ENCODE results near the gene RNF133. TPM values are rescaled to one million over a fixed set of nuclear protein-coding genes. Genes with fewer than 3 reads are reported as not detected.

RNF133 gene, protein sequence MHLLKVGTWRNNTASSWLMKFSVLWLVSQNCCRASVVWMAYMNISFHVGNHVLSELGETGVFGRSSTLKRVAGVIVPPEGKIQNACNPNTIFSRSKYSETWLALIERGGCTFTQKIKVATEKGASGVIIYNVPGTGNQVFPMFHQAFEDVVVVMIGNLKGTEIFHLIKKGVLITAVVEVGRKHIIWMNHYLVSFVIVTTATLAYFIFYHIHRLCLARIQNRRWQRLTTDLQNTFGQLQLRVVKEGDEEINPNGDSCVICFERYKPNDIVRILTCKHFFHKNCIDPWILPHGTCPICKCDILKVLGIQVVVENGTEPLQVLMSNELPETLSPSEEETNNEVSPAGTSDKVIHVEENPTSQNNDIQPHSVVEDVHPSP
- 1.1 TPM for total RNA-seq

DNA sequence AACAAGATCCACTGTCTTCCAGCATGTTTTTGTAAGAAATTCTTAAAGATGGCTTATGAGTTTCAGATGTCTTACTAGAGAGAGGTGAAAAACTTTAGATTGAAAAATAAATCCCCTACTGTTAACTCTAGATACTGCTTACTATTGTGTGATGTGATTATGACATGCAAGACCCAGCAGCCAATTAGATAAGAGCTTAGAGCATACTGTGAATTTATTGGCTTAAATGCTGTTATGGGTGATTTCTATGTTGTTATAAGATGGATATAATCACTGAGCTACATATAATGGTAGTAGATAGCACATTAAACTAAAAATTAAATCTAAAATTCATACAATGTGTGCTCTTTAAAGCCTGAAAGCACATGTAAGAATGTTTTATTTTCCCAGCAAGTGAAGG is at the start of gene RNF133:
TSS of gene RNF133 (minus strand) at position 101 of the 400 bp plus-strand sequence. CDS start 199 bp downstream, outside the sequence.
- no peak for ATAC-seq
- no peak for DNase-seq (ENCODE audit: low spot score)
- intact Hi-C loops (cut with DNase I), result no loop called here

DNA sequence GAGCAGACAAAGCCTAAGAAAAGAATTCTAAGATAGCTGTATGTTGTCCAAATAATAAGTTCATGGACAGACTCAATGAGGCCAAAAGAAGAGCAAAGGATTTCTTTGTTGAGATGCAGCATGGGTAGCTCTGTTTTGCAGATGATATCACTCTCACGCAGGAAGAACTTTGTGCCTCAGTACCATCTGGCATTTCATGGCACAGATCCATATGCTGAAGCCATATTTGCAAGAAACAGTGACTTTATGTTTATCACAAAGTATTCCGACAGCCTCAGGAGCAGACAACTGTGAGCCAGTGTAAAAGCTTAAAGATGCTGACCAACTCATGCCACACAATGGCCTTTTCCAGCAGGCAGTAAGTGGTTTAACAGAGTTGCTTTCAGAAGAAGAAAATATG is 49.3 kb upstream of the RNF133 start:
- ATAC-seq (no peak), DNase-seq (ENCODE audit: low spot score) (no peak)
- intact Hi-C loops (cut with DNase I), result no loop called here

DNA sequence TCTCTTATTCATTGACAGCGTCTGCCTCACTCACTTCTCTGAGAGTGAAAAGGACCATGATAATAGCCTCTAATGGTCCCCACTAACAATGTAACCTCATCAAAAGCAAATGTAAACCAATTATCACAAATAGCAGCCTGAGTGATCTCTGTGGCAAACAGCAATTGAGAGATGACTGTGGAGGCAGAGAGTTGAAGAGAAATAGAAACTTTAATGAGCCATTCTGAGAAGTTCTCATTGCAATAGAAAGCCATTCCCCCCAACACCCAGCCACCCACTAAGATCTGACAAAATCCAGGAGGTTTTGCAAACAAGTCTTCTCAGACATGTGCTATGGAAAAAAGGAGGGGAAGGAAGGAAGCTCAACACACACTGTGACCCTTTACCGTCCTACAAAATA is 48.0 kb upstream of the RNF133 start:
- ATAC-seq, result no peak
- intact Hi-C loops (cut with DNase I), result no loop called here
- no peak for DNase-seq (ENCODE audit: low spot score)

DNA sequence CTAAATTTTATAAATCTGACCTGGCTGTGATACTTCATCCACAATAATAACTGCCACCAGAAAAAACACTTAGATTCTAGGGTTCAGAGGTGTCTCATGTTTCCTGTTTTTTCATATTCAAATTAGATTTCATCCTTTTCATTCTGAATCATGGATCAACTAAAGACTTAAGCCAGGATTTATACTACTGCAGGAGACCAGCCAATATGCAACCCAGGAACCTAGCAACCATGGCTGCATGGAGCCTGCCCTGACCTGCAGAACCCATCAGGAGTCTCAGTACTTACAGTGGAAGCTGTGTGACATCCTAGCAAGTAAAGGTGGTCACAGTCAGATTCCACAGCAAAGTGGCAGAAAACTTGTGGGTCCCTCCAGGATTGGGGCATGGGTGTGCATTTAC is 44.3 kb upstream of the RNF133 start:
- intact Hi-C loops (cut with DNase I), result no loop called here
- DNase-seq (ENCODE audit: low spot score), result no peak
- no peak for ATAC-seq

DNA sequence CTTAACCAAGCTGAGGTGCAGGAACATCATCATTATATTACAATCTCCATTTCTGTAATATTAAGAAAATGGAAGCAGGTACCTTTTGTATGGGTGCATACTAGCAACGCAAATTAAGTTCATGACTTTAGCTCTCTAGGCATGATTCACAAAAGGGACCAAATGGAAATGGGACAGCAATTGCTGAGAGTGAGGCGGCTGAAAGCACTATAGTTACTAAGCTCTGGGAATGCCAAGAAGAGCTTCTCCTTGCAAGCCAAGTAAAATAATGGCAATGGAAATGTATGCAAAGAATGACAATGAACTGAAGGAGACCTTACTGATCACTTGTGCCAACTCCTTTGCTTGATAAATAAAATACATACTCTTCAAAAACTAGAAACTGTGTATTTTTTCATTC is 40.0 kb upstream of the RNF133 start:
- intact Hi-C loops (cut with DNase I), result no loop called here
- DNase-seq (ENCODE audit: low spot score) (no peak), ATAC-seq (no peak)

DNA sequence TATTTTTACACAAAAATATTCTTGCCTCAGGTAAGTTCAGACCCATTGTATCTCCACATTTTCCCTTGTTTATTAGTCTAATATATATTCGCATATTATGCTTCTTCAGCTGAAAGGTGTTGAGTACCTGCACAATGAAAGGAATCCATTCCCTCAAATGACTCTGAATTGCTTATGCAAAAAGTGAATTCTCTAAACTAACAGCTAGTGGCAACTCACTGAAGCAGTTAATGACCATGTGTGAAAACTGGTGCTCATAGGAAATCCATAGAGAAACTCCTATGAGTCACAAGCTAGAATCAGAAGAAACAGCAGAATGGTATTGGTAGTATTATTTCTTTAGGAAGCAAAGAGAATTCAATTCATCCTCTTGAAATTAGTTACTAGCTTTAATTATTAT is 37.3 kb upstream of the RNF133 start:
- ATAC-seq (no peak), DNase-seq (ENCODE audit: low spot score) (no peak)
- intact Hi-C loops (cut with DNase I), result no loop called here

DNA sequence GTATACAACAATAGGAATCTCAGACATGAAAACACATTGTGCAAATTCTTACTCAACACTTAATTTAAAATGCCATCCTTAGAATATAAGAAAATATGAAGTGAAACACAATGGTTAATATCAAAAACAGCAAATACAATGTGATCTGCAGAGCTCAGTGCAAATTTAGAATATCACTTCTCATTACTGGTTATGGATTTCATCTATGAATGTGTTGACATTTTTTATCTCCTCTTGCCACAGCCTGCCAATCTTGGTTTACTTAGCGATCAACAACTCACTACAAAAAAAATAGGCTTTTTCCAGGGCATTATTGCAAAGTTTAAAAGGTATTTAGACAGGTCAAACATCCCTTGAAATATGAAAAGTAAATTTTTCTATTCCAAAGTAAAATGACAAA is 28.8 kb upstream of the RNF133 start:
- DNase-seq (ENCODE audit: low spot score) (no peak), ATAC-seq (no peak)
- intact Hi-C loops (cut with DNase I), result no loop called here

DNA sequence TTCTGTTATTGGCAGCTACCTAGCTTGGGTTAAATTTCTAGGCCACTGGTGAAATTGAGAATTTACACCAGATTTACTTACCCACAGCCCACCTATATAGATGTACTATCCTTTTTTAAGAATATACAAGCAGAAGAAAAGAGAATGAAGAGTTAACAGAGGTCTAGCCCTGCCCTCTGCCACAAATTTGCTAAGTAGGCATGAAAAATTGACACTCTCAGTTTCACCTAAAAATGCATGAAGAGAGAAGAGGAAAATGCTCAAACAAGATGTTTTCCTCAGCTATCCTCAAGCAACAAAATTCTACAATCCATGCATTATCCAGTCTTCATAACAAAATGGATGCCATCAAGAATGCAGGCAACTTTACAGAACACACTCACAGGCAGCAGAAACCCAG is 28.4 kb upstream of the RNF133 start:
- DNase-seq (ENCODE audit: low spot score) (no peak), ATAC-seq (no peak)
- intact Hi-C loops (cut with DNase I), result no loop called here

DNA sequence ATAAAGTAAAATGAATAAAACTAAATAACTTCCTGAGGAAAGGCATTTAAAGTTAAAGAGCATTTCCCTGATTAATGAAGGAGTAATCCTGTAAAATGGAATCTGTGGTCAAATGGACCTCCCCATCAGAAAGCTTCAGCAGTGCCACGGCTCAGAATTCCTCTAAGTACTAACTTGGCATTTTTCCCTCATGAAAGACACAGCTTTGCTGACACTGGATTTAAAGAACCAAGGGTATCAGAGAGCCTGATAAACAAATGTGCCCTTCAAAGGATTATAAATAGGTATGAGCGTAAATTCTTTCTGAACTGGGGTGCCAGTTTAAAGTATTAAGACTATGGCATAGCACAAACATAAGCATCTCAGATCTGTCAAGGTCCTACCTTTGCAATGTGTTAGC is 28.0 kb upstream of the RNF133 start:
- ATAC-seq (no peak), DNase-seq (ENCODE audit: low spot score) (no peak)
- intact Hi-C loops (cut with DNase I), result no loop called here

DNA sequence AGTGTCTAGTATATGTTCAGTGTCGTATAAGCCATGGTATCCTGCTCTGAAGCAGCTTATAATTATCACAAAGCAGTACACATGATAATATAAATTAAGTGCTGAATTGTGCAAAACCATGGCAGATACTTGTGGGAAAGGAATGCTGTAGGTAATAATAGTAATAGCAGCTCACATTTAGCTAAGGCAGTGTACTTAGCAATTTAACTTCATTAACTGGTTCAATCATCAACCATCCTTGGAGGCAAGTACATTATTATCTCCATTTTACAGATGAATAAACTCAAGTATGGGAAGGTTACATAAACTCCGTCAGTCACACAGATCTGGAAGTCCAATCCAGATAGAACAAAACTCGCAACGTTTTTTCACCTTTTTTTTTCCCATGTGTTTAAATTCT is 25.4 kb upstream of the RNF133 start:
- ATAC-seq, result no peak
- intact Hi-C loops (cut with DNase I), result no loop called here
- no peak for DNase-seq (ENCODE audit: low spot score)

DNA sequence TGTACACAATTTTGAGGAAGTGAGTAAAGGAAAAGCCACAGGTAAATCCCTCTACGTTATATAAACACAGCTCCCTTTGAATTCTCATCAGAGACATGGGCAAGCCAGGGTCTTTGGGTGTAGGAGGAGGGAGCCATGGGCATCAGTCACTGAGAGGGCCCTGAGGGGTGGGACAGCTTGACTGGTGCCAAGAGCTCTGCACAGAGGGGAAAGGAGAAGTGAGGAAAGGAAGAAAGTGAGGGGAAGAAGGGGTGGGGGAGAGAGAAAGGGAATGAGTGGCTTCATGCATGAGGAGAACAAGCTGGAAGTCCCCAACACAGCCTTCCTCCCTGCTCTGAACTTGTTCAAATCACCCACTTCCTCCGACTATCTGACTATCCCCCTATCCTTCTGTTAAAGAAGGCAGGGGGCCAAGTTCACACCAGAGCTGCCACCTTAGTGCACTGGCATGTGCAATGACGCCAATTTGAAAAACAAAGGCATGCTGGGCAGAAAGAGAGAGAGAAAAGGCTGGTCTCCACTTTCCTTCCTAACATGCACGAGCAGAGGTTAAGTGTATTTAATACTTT is 20.2 kb upstream of the RNF133 start:
- ATAC-seq (no peak), DNase-seq (ENCODE audit: low spot score) (no peak)
- intact Hi-C loops (cut with DNase I), result no loop called here

DNA sequence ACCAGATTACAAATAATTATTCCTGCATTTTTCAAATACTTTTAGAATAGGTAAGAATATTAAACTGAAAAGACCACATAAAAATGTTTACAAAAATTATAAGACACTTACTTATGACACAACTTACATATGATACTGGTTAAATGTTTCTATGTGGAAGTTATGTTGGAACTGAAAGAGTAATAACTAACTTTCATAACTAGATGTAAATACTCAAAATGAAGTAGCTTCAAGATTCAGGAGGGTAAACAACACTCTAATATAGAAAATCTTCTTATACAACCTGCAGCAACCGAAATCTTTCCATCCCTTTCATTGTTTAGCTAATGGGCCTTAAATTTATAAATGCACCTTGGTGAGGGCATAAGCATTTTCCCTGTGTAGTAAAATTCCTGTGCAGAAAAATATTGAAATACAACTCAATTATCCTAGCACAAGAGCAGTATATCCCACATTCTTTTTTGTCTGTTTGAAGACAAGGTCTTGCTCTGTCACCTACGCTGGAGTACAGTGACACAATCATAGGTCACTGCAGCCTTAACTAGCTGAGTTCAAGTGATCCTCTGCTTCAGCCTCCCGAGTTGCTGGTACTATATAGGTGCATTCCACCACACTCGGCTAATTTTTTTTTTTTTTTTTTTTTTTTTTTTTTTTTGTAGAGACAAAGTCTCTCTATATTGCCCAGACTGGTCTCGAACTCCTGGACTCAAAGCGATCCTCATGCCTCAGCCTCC is 18.6 kb upstream of the RNF133 start:
- intact Hi-C loops (cut with DNase I), result no loop called here
- DNase-seq (ENCODE audit: low spot score), result no peak

DNA sequence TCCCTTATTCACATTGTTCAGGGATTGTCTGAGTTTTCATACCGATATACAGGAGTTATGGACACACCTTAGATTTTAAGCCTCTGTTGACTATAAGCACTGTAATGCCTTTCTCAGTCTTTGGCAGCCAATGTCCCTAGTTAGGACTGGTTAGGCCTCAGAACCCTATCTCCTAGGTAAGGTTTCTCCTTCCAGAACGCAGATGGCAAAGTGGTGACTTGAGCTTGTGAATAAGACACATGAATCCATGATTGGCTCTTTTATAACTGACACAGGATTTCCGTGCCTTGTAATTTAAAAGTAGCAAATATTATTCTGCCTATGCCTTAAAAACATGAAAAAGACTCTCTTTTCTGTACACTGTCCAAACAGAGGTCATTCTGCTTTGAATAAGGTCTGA is 16.3 kb upstream of the RNF133 start:
- intact Hi-C loops (cut with DNase I), result no loop called here
- ATAC-seq (no peak), DNase-seq (ENCODE audit: low spot score) (no peak)

More for the DNA sequence above, 18.6 kb upstream of the RNF133 start:
- ATAC-seq, result no peak

DNA sequence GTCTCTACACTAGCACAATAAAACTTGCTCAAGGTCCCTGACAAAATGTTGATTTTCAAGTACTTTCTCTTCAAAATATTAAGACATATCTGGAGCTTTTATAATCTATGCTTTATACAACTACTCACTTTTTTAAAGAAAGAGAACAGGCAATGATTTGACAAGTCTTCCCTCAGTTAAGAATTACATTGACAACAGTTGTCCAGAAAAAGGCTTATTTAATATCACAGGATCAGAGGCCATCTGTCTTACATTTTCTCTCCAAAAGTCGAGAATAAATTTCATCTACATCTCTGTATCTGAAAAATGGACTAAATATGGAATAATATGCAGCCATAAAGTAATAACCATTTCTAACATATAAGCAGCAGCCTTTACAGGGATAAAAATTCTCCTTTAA is 12.0 kb upstream of the RNF133 start:
- ATAC-seq (no peak), DNase-seq (ENCODE audit: low spot score) (no peak)
- intact Hi-C loops (cut with DNase I), result no loop called here

DNA sequence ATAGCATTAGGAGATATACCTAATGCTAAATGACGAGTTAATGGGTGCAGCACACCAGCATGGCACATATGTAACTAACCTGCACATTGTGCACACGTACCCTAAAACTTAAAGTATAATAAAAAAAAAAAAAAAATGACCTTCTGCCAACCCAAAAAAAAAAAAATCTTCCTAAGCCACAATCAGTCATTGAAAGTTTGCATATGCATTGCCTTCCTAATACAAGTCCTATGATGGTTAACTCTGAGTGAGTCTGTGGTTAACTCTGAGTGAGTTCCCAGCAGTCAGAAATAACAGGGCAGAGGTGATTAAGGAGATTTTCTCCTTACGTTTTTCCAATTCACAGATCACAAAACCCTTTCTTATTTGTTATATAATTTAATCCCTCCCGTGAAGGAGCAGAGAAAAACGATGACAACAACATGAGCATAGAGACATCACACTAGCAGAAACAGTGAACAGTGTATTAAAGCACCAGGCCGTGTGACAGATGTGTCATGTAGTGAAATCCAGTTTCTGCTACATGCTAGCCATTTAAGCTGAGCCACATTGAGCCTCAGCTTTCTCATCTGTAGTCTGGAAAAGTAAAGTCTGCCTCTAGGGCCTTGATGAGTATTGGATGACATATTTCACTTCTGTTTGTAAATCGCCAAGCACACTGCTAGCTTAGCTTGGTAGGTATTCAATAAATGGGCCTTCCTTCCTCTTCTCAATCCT is 11.2 kb upstream of the RNF133 start:
- intact Hi-C loops (cut with DNase I), result no loop called here
- no peak for DNase-seq (ENCODE audit: low spot score)
- ATAC-seq, result no peak

DNA sequence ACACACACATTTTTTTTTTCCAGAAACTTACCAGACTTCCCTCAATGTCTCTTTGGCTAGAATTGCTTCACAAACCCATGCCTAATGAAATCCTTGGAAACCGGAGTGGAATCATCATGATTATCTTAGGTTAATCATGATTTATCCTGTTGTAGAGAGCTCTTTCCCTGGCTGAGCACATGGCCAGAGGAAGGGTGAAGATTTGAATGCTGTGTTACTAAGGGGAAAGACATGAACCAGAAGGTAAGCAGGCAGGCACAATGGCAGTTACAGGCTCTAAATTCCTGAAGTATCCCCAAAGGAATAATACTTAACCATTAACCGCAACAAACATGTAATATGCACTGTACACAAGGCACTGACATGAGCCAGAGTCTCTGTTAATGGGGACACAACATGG is 7.9 kb upstream of the RNF133 start:
- DNase-seq (ENCODE audit: low spot score) (no peak), ATAC-seq (no peak)
- intact Hi-C loops (cut with DNase I), result no loop called here

DNA sequence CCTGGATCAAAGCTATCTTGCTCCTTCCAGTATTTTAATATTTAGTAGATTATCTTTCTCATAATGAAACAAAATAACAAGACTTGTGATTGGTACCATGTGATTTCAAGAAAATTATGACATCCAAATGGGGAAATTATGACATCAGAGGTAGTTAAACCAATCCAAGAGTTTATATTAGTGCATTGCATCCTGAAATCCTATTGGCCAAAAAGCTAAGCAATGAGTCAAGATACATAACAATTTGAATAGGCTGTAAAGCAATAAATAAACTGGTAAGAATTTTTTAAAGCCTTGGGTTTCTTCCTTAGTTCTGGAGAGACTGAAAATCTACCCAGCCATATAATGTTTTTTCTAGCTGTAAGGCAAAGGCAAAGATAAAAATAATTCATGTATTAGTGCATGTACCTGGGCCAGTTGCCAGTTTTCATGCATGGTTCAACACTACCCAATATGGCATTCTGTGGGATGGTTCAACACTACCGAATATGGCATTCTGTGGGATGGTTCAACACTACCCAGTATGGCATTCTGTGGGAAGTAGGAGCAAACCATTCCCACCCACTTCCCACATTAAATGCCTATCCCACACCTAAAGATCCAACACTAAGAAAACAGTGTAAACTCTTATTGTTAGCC is 4.1 kb upstream of the RNF133 start, which contains the start of gene RNF148:
TSS of gene RNF148 (minus strand) at position 51 of the 639 bp plus-strand sequence. CDS start 172 bp downstream, outside the sequence.
- ATAC-seq, result no peak
- no peak for DNase-seq (ENCODE audit: low spot score)
- intact Hi-C loops (cut with DNase I), result no loop called here

DNA sequence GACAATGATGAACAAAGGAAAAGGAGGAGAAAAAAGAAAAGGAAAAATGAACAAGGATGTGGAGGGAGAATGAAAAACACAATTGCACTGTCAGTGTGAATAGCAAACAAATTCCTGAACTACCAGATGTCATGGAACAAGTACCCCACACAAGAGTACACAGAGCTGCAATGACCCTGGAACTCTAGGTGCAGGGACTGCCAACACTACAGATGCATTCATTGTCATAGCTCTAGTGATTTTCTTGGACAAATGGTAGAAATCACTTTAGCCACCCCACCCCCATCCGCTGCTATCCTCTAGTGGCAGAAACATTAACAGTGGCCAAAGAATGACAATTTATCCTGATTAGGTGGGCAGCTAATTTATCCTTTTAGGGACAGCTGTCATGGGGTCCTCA is 3.1 kb downstream of the RNF133 start:
- ATAC-seq (no peak), DNase-seq (ENCODE audit: low spot score) (no peak)
- intact Hi-C loops (cut with DNase I), result no loop called here

DNA sequence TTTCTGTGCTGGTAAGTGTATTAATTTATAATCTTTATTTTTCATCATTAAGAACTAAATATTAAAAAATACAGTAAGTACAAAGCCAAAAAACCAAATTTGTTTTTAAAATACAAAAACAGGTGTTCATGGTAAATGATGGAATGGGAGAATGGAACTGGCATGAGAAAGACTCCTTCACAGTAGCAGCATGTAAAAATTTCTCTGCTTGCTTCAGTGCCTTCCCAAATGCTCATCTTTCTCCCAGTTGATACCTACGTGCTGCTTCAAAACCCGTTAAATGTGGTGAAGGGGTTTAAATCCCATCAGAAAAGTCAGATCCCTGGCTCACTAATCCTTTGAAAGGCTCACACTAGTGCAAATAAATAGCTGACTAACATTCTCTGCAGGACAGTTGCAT is 4.2 kb downstream of the RNF133 start:
- DNase-seq (ENCODE audit: low spot score) (no peak), ATAC-seq (no peak)
- intact Hi-C loops (cut with DNase I), result no loop called here

All from sciatic nerve (tissue), 2 donors.